Transverse colon (tissue), 4 donors: ENCODE measurements around the gene SSH3. TPM values are rescaled to one million over a fixed set of nuclear protein-coding genes. Genes with fewer than 3 reads are reported as not detected.

Experiments used
- DNase-seq: peaks from one replicate; pipeline ENCODE4 v3.0.0-alpha.2; 2019
- H3K27ac ChIP-seq, 4 donors: fragments of 200-600 bp; sonication (generic); 2 replicates each; pipeline ENCODE4 v1.5.1; 2016 to 2018; ENCODE audit warnings: inconsistent platforms in 4 of 4
- H3K27me3 ChIP-seq: fragments of 200-600 bp; sonication (generic); 2 replicates; pipeline ENCODE4 v1.5.1; 2017; ENCODE audit warnings: inconsistent platforms
- H3K36me3 ChIP-seq, 4 donors: fragments of 200-600 bp; sonication (generic); 2 replicates each; pipeline ENCODE4 v1.5.1; 2017 to 2019; ENCODE audit warnings: inconsistent platforms in 4 of 4
- H3K4me1 ChIP-seq, 4 donors: fragments of 200-600 bp; sonication (generic); 2 replicates each; pipeline ENCODE4 v1.5.1; 2017 to 2020; ENCODE audit warnings: inconsistent platforms in 4 of 4
- H3K4me3 ChIP-seq, 4 donors: fragments of 200-600 bp; sonication (generic); 1 replicate in 1 of 4; 2 replicates in 3 of 4; pipeline versions ENCODE4 v1.5.1 to v1.6.1; 2017 to 2019; ENCODE audit warnings: inconsistent platforms in 4 of 4
- H3K9me3 ChIP-seq, 2 donors: fragments of 200-600 bp; sonication (generic); 2 replicates each; pipeline ENCODE4 v1.5.1; 2017 to 2019; ENCODE audit warnings: inconsistent platforms in 2 of 2
- CTCF ChIP-seq, 5 experiments: fragments of 200-600 bp in 3 of 5; fragments of 450-650 bp in 2 of 5; sonication (generic) in 3 of 5; IDR thresholded peaks; 1 replicate in 2 of 5; 2 replicates in 3 of 5; pipeline ENCODE4 v1.5.1; 2016 to 2017; ENCODE audit warnings: antibody characterized with exemption in 5 of 5, inconsistent platforms in 3 of 5, mild to moderate bottlenecking in 2 of 5, moderate library complexity in 1 of 5
- EP300 ChIP-seq: sonication (generic); formaldehyde crosslinking; IDR thresholded peaks from one replicate; pipeline ENCODE4 v1.6.1; 2017; ENCODE audit warnings: antibody characterized with exemption, low read depth
- POLR2A ChIP-seq: fragments of 450-650 bp; IDR thresholded peaks from one replicate; pipeline ENCODE4 v1.6.1; 2016; ENCODE audit warnings: antibody characterized with exemption, mild to moderate bottlenecking, moderate library complexity
- POLR2AphosphoS5 ChIP-seq, 3 donors: sonication (generic); formaldehyde crosslinking; IDR thresholded peaks; one replicate each; pipeline ENCODE4 v1.6.1; 2016; ENCODE audit warnings: antibody characterized with exemption in 3 of 3
- WGBS, 2 donors: methylation state at CpG; one replicate each; pipeline ENCODE4 v1.1.5; 2018; ENCODE audit warnings: low coverage in 1 of 2; 5-methylcytosine and 5-hydroxymethylcytosine counted together
- in situ Hi-C, 4 donors: fragments of 200-750 bp; cut with MboI; loops; one replicate each; pipeline versions ENCODE4 v1.15.0 to v1.15.1; 2017; ENCODE audit warnings: low sequenced_read_pairs in 3 of 4, low pct_ligation_motif_present in 1 of 4, low pct_unique_long_range_greater_than_20kb in 1 of 4
- intact Hi-C: fragments of 100-400 bp; cut with DNase I; formaldehyde crosslinking; loops from one replicate; pipeline ENCODE4 v1.15.1; 2023; ENCODE audit warnings: low total_unique reads
- total RNA-seq, 4 donors: library from RNA; depleted of rRNA; stranded (reverse); fragments of >200 nt; gene quantifications; one replicate each; pipeline ENCODE4 v1.1.0, GENCODE V29; 2016

SSH3 gene
- total RNA-seq, 4 donors from 2014 or later, result 73.0 to 174 (median 123) TPM

GRCh38 chr11:67289226-67289650 lies 14.1 kb upstream of the SSH3 start, which contains the start of gene ANKRD13D:
Gene ANKRD13D (plus strand): TSS chr11:67289303. CDS start chr11:67289461, 158 bp downstream.
- in situ Hi-C loops, result no loop called here

GRCh38 chr11:67289651-67290479 lies 13.5 kb upstream of the SSH3 start:
- no peak for DNase-seq
- intact Hi-C loops, result no loop called here
- peak overlapping the region; percentile 48 to 83 (median 74) for H3K4me3 ChIP-seq
- no peak for TF ChIP-seq CTCF (IDR thresholded peaks at IDR 0.05)
- no peak for TF ChIP-seq POLR2AphosphoS5 (IDR thresholded peaks at IDR 0.05)
- TF ChIP-seq EP300, result no peak
- TF ChIP-seq POLR2A, result no peak
- in situ Hi-C loops, result no loop called here
- H3K27ac ChIP-seq, result peak overlapping the region; percentile 91 to 100 (median 98)
- 32% methylated on average over 35 of the region's 36 CpGs; no CpG with 5 or more reads in 1 of the 2 donors for WGBS, 2 donors
- H3K4me1 ChIP-seq, result peaks cover 22 to 43% (median 33%) of the 10 kb centered on the region in 4 donors
- H3K36me3 ChIP-seq, result peaks cover 0 to 27% (median 7%) of the 10 kb centered on the region in 4 donors
- no peaks in the 10 kb centered on the region for H3K27me3 ChIP-seq
- no peaks in the 10 kb centered on the region for H3K9me3 ChIP-seq

More at GRCh38 chr11:67289226-67289650, 14.1 kb upstream of the SSH3 start, which contains the start of gene ANKRD13D:
- intact Hi-C loops, result no loop called here
- no peaks in the 10 kb centered on the region for H3K9me3 ChIP-seq
- H3K36me3 ChIP-seq, result peaks cover 0 to 28% (median 10%) of the 10 kb centered on the region in 4 donors
- peak within 1 kb of the TSS; percentile 48 to 83 (median 74) for H3K4me3 ChIP-seq
- no peak for TF ChIP-seq POLR2A
- no peak for TF ChIP-seq EP300
- no peak for TF ChIP-seq CTCF (IDR thresholded peaks at IDR 0.05)
- TF ChIP-seq POLR2AphosphoS5 (IDR thresholded peaks at IDR 0.05), result no peak
- H3K27me3 ChIP-seq, result no peaks in the 10 kb centered on the region
- H3K4me1 ChIP-seq, result peaks cover 22 to 43% (median 33%) of the 10 kb centered on the region in 4 donors
- 0% methylated on average over 12 of the region's 56 CpGs; no CpG with 5 or more reads in 1 of the 2 donors for WGBS, 2 donors
- peak within 1 kb of the TSS; percentile 91 to 100 (median 98) for H3K27ac ChIP-seq
- DNase-seq, result no peak

GRCh38 chr11:67290801-67291200 lies 12.5 kb upstream of the SSH3 start:
- DNase-seq, result no peak
- Histone ChIP-seq H3K27me3 (no peaks in the 10 kb centered on the region), H3K27ac (peak overlapping the region; percentile 91 to 100 (median 98)), H3K36me3 (peaks cover 0 to 28% (median 2%) of the 10 kb centered on the region in 4 donors), H3K4me3 (no peak overlapping the region), H3K9me3 (peaks cover 4% of the 10 kb centered on the region in 2 donors), H3K4me1 (peaks cover 22 to 43% (median 33%) of the 10 kb centered on the region in 4 donors)
- intact Hi-C loops (no loop called here), in situ Hi-C loops (no loop called here)
- TF ChIP-seq CTCF (IDR thresholded peaks at IDR 0.05) (no peak), POLR2A (no peak), POLR2AphosphoS5 (IDR thresholded peaks at IDR 0.05) (no peak), EP300 (no peak)
- WGBS, 2 donors, result 75% methylated on average over 7 of the region's 7 CpGs; no CpG with 5 or more reads in 1 of the 2 donors
